Natural killer cell treated with Interleukin-12 subunit alpha and Interleukin-12 subunit beta and Interleukin-15 and Interleukin-18, amount 100 ng/mL, for 72 hours (primary cell): ENCODE data around the gene POLD2. TPM values are rescaled to one million over a fixed set of nuclear protein-coding genes. Genes with fewer than 3 reads are reported as not detected.

Experiments used
- ATAC-seq, 2 donors: fragments of 150-1000 bp; cut with Tn5 transposase in 1 of 2; sonication (Bioruptor Pico), chemical (Tn5 transposase) in 1 of 2; 2 replicates each; pipeline ENCODE4 v1.10.0; 2021
- DNase-seq: peaks from one replicate; pipeline ENCODE4 v3.0.0; 2022; ENCODE audit warnings: low spot score
- H3K27ac Mint-ChIP-seq, 2 donors: 1 replicate in 1 of 2; 2 replicates in 1 of 2; pipeline ENCODE4 v1.8.0; 2022; ENCODE audit warnings: mixed read lengths in 2 of 2, mild to moderate bottlenecking in 1 of 2, moderate library complexity in 1 of 2
- H3K27me3 Mint-ChIP-seq, 2 donors: 1 replicate in 1 of 2; 2 replicates in 1 of 2; pipeline ENCODE4 v1.8.0; 2022; ENCODE audit warnings: mixed read lengths in 2 of 2
- H3K36me3 Mint-ChIP-seq: one replicate; pipeline ENCODE4 v1.8.0; 2022; ENCODE audit warnings: mixed read lengths
- H3K4me1 Mint-ChIP-seq, 2 donors: 1 replicate in 1 of 2; 2 replicates in 1 of 2; pipeline ENCODE4 v1.8.0; 2022; ENCODE audit warnings: low read depth in 2 of 2, mixed read lengths in 2 of 2, mild to moderate bottlenecking in 1 of 2
- H3K4me3 Mint-ChIP-seq: one replicate; pipeline ENCODE4 v1.8.0; 2022; ENCODE audit warnings: mixed read lengths
- H3K9me3 Mint-ChIP-seq: 2 replicates; pipeline ENCODE4 v1.8.0; 2022; ENCODE audit warnings: mixed read lengths
- total RNA-seq, 2 donors: library from RNA; stranded (reverse); gene quantifications; one replicate each; pipeline ENCODE4 v1.2.3, GENCODE V29; 2022

POLD2 gene
- total RNA-seq, 2 donors from 2014 or later = 101 to 229 TPM

- Mint-ChIP-seq H3K4me3 (no peak overlapping the region), H3K27me3 (no peaks in the 10 kb centered on the region), H3K36me3 (peaks cover 7% of the 10 kb centered on the region), H3K4me1 (peaks cover 21 to 24% of the 10 kb centered on the region in 2 donors), H3K27ac (peak overlapping the region; percentile 84 to 86), H3K9me3 (no peaks in the 10 kb centered on the region)
- no peak for ATAC-seq
- DNase-seq = no peak
Observed at GRCh38 chr7:44075296-44076075, 47.9 kb downstream of the POLD2 start.

GRCh38 chr7:44074349-44074695 is 49.0 kb downstream of the POLD2 start:
- DNase-seq = no peak
- no peaks in the 10 kb centered on the region for H3K27me3 Mint-ChIP-seq
- H3K36me3 Mint-ChIP-seq = peaks cover 7% of the 10 kb centered on the region
- peak overlapping the region; percentile 84 to 86 for H3K27ac Mint-ChIP-seq
- ATAC-seq = peak in 1 of 2 donors; percentile 23
- no peaks in the 10 kb centered on the region for H3K9me3 Mint-ChIP-seq
- peak overlapping the region; percentile 42 for H3K4me3 Mint-ChIP-seq
- peaks cover 21 to 24% of the 10 kb centered on the region in 2 donors for H3K4me1 Mint-ChIP-seq

GRCh38 chr7:44073664-44074348 is 49.5 kb downstream of the POLD2 start:
- Mint-ChIP-seq H3K4me3 (peak overlapping the region; percentile 42), H3K27ac (peak overlapping the region; percentile 84 to 86), H3K4me1 (peaks cover 21 to 24% of the 10 kb centered on the region in 2 donors), H3K27me3 (no peaks in the 10 kb centered on the region), H3K36me3 (peaks cover 7% of the 10 kb centered on the region), H3K9me3 (no peaks in the 10 kb centered on the region)
- peak; percentile 91 for DNase-seq
- peak; percentile 97 to 99 for ATAC-seq

- Mint-ChIP-seq H3K9me3 (no peaks in the 10 kb centered on the region), H3K27ac (peak overlapping the region; percentile 37 to 86), H3K4me1 (peaks cover 18 to 19% of the 10 kb centered on the region in 2 donors), H3K27me3 (no peaks in the 10 kb centered on the region), H3K36me3 (peaks cover 2% of the 10 kb centered on the region), H3K4me3 (no peak overlapping the region)
- ATAC-seq (peak in 1 of 2 donors; percentile 46), DNase-seq (no peak)
Observed at GRCh38 chr7:44072364-44073231, 50.8 kb downstream of the POLD2 start.

GRCh38 chr7:44071726-44072363 is 51.5 kb downstream of the POLD2 start:
- Mint-ChIP-seq H3K27me3 (no peaks in the 10 kb centered on the region), H3K9me3 (no peaks in the 10 kb centered on the region), H3K36me3 (no peaks in the 10 kb centered on the region), H3K27ac (peak overlapping the region; percentile 37 to 86), H3K4me3 (no peak overlapping the region), H3K4me1 (peaks cover 14 to 18% of the 10 kb centered on the region in 2 donors)
- DNase-seq (no peak), ATAC-seq (no peak)

GRCh38 chr7:44068054-44068453 is 55.3 kb downstream of the POLD2 start:
- no peaks in the 10 kb centered on the region for H3K9me3 Mint-ChIP-seq
- peaks cover 12 to 16% of the 10 kb centered on the region in 2 donors for H3K4me1 Mint-ChIP-seq
- ATAC-seq (no peak), DNase-seq (no peak)
- H3K4me3 Mint-ChIP-seq = no peak overlapping the region
- H3K27ac Mint-ChIP-seq = peak overlapping the region; percentile 27 to 73
- H3K36me3 Mint-ChIP-seq = no peaks in the 10 kb centered on the region
- no peaks in the 10 kb centered on the region for H3K27me3 Mint-ChIP-seq

GRCh38 chr7:44067064-44067951 is 56.0 kb downstream of the POLD2 start:
- no peaks in the 10 kb centered on the region for H3K9me3 Mint-ChIP-seq
- H3K27ac Mint-ChIP-seq = peak overlapping the region in 1 of 2 donors; percentile 27

GRCh38 chr7:44066494-44067063 is 56.8 kb downstream of the POLD2 start:
- peaks cover 12 to 13% of the 10 kb centered on the region in 2 donors for H3K4me1 Mint-ChIP-seq
- H3K36me3 Mint-ChIP-seq = no peaks in the 10 kb centered on the region
- H3K4me3 Mint-ChIP-seq = no peak overlapping the region
- ATAC-seq = peak in 1 of 2 donors; percentile 15
- H3K27ac Mint-ChIP-seq = peak overlapping the region in 1 of 2 donors; percentile 27
- H3K9me3 Mint-ChIP-seq = no peaks in the 10 kb centered on the region
- H3K27me3 Mint-ChIP-seq = no peaks in the 10 kb centered on the region
- DNase-seq = peak; percentile 46

More at GRCh38 chr7:44067064-44067951, 56.0 kb downstream of the POLD2 start:
- no peak overlapping the region for H3K4me3 Mint-ChIP-seq
- DNase-seq (peak; percentile 51), ATAC-seq (no peak)
- H3K27me3 Mint-ChIP-seq = no peaks in the 10 kb centered on the region
- peaks cover 12 to 16% of the 10 kb centered on the region in 2 donors for H3K4me1 Mint-ChIP-seq
- no peaks in the 10 kb centered on the region for H3K36me3 Mint-ChIP-seq

GRCh38 chr7:44066111-44066460 is 57.3 kb downstream of the POLD2 start:
- no peak for DNase-seq
- H3K27ac Mint-ChIP-seq = peak overlapping the region in 1 of 2 donors; percentile 31
- H3K27me3 Mint-ChIP-seq = no peaks in the 10 kb centered on the region
- no peaks in the 10 kb centered on the region for H3K9me3 Mint-ChIP-seq
- ATAC-seq = peak in 1 of 2 donors; percentile 15
- H3K36me3 Mint-ChIP-seq = no peaks in the 10 kb centered on the region
- no peak overlapping the region for H3K4me3 Mint-ChIP-seq
- peaks cover 12 to 13% of the 10 kb centered on the region in 2 donors for H3K4me1 Mint-ChIP-seq

DNA sequence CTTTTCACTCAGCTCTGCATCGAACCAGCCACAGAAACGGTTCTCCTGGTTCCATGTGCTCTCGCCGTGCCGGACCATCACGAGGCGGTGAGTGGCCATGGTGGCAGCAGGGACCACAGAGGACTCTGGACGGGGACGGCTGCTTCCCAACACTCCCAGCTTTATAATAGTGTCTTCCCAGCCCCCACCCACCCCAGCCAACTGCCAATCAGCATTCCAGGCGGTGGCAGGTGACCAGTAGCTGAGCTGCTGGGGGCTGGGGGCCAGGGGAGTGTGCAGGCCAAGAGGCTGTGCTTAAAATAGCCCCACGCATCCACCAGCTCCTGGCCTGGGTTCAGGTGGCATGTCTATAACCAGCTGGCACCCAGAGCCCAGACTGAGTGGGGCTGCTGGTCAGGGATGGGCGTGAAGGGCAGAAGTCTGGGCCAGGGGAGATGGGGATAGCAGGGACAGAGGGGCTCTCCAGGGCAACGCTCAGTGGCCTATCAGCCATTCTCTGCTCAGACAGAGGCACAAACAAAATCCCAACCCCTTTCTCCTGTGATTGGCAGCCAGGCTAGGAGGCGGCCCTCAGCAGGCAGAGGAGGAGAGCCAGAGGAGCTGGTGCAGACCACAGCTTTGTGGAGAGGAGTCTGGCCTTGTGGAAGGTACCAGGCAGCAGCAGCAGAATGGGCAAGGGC is 57.8 kb downstream of the POLD2 start, which contains the start of gene PGAM2:
TSS of gene PGAM2 (minus strand) at position 137 of the 680 bp plus-strand sequence. CDS start at position 99, 38 bp downstream.
- peak within 1 kb of the TSS in 1 of 2 donors; percentile 31 for H3K27ac Mint-ChIP-seq
- no peaks in the 10 kb centered on the region for H3K27me3 Mint-ChIP-seq
- DNase-seq (peak; percentile 57), ATAC-seq (peak in 1 of 2 donors; percentile 45)
- no peaks in the 10 kb centered on the region for H3K9me3 Mint-ChIP-seq
- H3K4me1 Mint-ChIP-seq = peaks cover 12 to 13% of the 10 kb centered on the region in 2 donors
- no peaks in the 10 kb centered on the region for H3K36me3 Mint-ChIP-seq
- H3K4me3 Mint-ChIP-seq = no peak within 1 kb of the TSS

DNA sequence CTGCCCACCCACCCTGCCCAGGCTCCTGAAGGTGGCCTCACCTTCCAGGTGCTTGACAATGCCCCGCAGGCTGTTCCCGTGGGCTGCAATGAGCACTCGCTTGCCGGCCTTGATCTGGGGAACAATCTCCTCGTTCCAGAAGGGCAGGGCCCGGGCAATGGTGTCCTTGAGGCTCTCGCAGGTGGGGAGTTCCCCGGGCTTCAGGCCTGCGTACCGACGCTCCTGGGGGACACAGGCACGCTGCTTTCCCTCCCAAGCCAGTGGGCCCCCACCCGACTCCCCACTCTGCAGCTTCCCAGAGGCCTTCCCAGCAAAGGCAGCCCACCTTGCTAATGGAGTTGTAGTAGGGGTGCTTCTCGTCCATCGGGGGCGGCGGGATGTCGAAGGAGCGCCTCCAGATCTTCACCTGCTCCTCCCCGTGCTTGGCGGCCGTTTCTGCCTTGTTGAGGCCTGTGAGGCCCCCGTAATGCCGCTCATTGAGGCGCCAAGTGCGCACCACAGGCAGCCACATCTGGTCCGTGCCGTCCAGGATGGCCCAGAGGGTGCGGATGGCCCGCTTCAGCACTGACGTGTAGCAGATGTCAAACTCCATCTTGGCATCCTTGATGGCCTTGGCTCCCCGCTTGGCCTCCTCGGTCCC is 58.4 kb downstream of the POLD2 start:
- Mint-ChIP-seq H3K9me3 (no peaks in the 10 kb centered on the region), H3K27ac (no peak overlapping the region), H3K4me3 (no peak overlapping the region), H3K4me1 (peaks cover 12 to 13% of the 10 kb centered on the region in 2 donors), H3K36me3 (no peaks in the 10 kb centered on the region), H3K27me3 (no peaks in the 10 kb centered on the region)
- peak; percentile 58 for DNase-seq
- ATAC-seq = no peak
